ENCODE results near the gene C17orf50.

GRCh38 chr17:35740216-35740615 lies 20.5 kb upstream of the C17orf50 start:
- no peak for TF ChIP-seq CTCF (IDR thresholded peaks at IDR 0.05)
- no peak for TF ChIP-seq POLR2A (IDR thresholded peaks at IDR 0.05)
